Muscle of back (tissue), 13 donors: ENCODE results near the gene PRAMEF6. TPM values are rescaled to one million over a fixed set of nuclear protein-coding genes. Genes with fewer than 3 reads are reported as not detected.
"Not testable (repeated sequence)": the region's sequence is repeated elsewhere in the genome, so short reads cannot be mapped to it uniquely, and the experiment has no call there.

Experiments used
- DNase-seq, 3 donors: peaks; one replicate each; pipeline versions ENCODE4 v3.0.0 to v3.0.0-alpha.2; 2013
- long read RNA-seq, 9 donors: transcript quantifications; one replicate each; lab custom pipeline, GENCODE V29; 2026
- polyA plus RNA-seq, 10 donors: library from polyadenylated mRNA; unstranded; fragments of 120-200 nt; gene quantifications; one replicate each; pipeline ENCODE4 v1.2.1, GENCODE V29; 2013; ENCODE audit not compliant: insufficient read length in 10 of 10

PRAMEF6 gene
- polyA plus RNA-seq, result not detected
- long read RNA-seq, donor 1, result 0 reads
- long read RNA-seq, donor 2, result 0 reads
- long read RNA-seq, donor 3, result 0 reads
- long read RNA-seq, donor 4, result 0 reads
- long read RNA-seq, donor 5, result 0 reads
- long read RNA-seq, donor 6, result 0 reads
- long read RNA-seq, donor 7, result 0 reads
- long read RNA-seq, donor 8, result 0 reads
- long read RNA-seq, donor 9, result 0 reads

- DNase-seq, result not testable (repeated sequence)
These were observed at the start of gene PRAMEF6 for GRCh38 chr1:12947480-12947879. PRAMEF6 (minus strand) TSS chr1:12947580; CDS start chr1:12942518, 5,062 bp downstream.

- DNase-seq, result not testable (repeated sequence)
These were observed 23.0 kb downstream of the PRAMEF6 start for GRCh38 chr1:12924368-12924767.

GRCh38 chr1:12921749-12922148, 25.6 kb downstream of the PRAMEF6 start:
- DNase-seq, result not testable (repeated sequence)

- not testable (repeated sequence) for DNase-seq
These were observed 31.1 kb downstream of the PRAMEF6 start, which contains the start of gene PRAMEF7 for GRCh38 chr1:12916310-12916709. PRAMEF7 (plus strand) TSS chr1:12916610; CDS start chr1:12917693, 1,083 bp downstream.

- DNase-seq, result not testable (repeated sequence)
These were observed 43.4 kb downstream of the PRAMEF6 start for GRCh38 chr1:12903793-12904572.

GRCh38 chr1:12899186-12899585, 48.2 kb downstream of the PRAMEF6 start:
- not testable (repeated sequence) for DNase-seq

- DNase-seq, result not testable (repeated sequence)
These were observed 49.2 kb downstream of the PRAMEF6 start, which contains the start of gene PRAMEF10 for GRCh38 chr1:12898170-12898569. PRAMEF10 (minus strand) TSS chr1:12898270; CDS start chr1:12895847, 2,423 bp downstream.

Other genes with a start within 250 kb of the PRAMEF6 start
- not detected for gene AADACL3, start 231.5 kb downstream of the PRAMEF6 start, polyA plus RNA-seq
- 1 to 10 TPM in 2 of 10 donors, under 1 TPM in 7, not detected in 1; 0.12 to 1.5 (median 0.52) TPM for gene CFAP107, start 201.4 kb downstream of the PRAMEF6 start, polyA plus RNA-seq
- gene PRAMEF12, start 173.8 kb downstream of the PRAMEF6 start, polyA plus RNA-seq, result not detected
- gene PRAMEF1, start 156.2 kb downstream of the PRAMEF6 start, polyA plus RNA-seq, result not detected
- not detected for gene PRAMEF11, start 116.2 kb downstream of the PRAMEF6 start, polyA plus RNA-seq
- not detected for gene HNRNPCL1, start 98.9 kb downstream of the PRAMEF6 start, polyA plus RNA-seq
- gene PRAMEF2, start 90.5 kb downstream of the PRAMEF6 start, polyA plus RNA-seq, result not detected
- gene PRAMEF4, start 61.4 kb downstream of the PRAMEF6 start, polyA plus RNA-seq, result not detected
- not detected for gene PRAMEF10, start 49.3 kb downstream of the PRAMEF6 start, polyA plus RNA-seq
- gene PRAMEF7, start 31.0 kb downstream of the PRAMEF6 start, polyA plus RNA-seq, result not detected
- not detected for gene PRAMEF27, start 109.0 kb upstream of the PRAMEF6 start, polyA plus RNA-seq
- gene HNRNPCL3, start 113.2 kb upstream of the PRAMEF6 start, polyA plus RNA-seq, result under 1 TPM in 1 of 10 donors, not detected in 9; 0.19 TPM
- gene PRAMEF25, start 123.2 kb upstream of the PRAMEF6 start, polyA plus RNA-seq, result not detected
- under 1 TPM in 1 of 10 donors, not detected in 9; 0.15 TPM for gene HNRNPCL2, start 169.3 kb upstream of the PRAMEF6 start, polyA plus RNA-seq
- gene PRAMEF26, start 208.4 kb upstream of the PRAMEF6 start, polyA plus RNA-seq, result not detected
- under 1 TPM in 2 of 10 donors, not detected in 8; 0.15 to 0.31 TPM for gene HNRNPCL4, start 218.1 kb upstream of the PRAMEF6 start, polyA plus RNA-seq
- not detected for gene PRAMEF9, start 224.3 kb upstream of the PRAMEF6 start, polyA plus RNA-seq